GM23338 (cell line): ENCODE data around the gene PAM16. TPM values are rescaled to one million over a fixed set of nuclear protein-coding genes. Genes with fewer than 3 reads are reported as not detected.

Source experiments
- ATAC-seq: fragments of 200-7000 bp; cut with Tn5 transposase; 3 replicates; pipeline ENCODE4 v1.9.1; 2020
- DNase-seq: peaks from one replicate; pipeline ENCODE4 v3.0.0-alpha.2; 2015; ENCODE audit warnings: low spot score
- H2AFZ ChIP-seq: fragments of 200-600 bp; sonication (generic); 2 replicates; pipeline ENCODE4 v1.8.0; 2016; ENCODE audit warnings: antibody characterized with exemption, mild to moderate bottlenecking, moderate library complexity
- H3F3A ChIP-seq: fragments of 200-600 bp; sonication (generic); replicated peaks from 2 replicates; pipeline ENCODE4 v1.8.0; 2017; ENCODE audit warnings: antibody characterized with exemption, mixed run types, low read depth
- H3K27ac ChIP-seq: fragments of 200-600 bp; sonication (generic); 2 replicates; pipeline ENCODE4 v1.6.1; 2016; ENCODE audit warnings: low read depth
- H3K27me3 ChIP-seq: fragments of 200-600 bp; sonication (generic); 2 replicates; pipeline ENCODE4 v1.8.0; 2016; ENCODE audit warnings: mild to moderate bottlenecking, mixed run types, moderate library complexity; ENCODE audit not compliant: insufficient read depth
- H3K36me3 ChIP-seq: fragments of 200-600 bp; sonication (generic); 2 replicates; pipeline ENCODE4 v1.8.0; 2016; ENCODE audit warnings: mild to moderate bottlenecking; ENCODE audit not compliant: insufficient read depth
- H3K4me1 ChIP-seq: fragments of 200-600 bp; sonication (generic); 2 replicates; pipeline ENCODE4 v1.8.0; 2016; ENCODE audit warnings: mild to moderate bottlenecking, moderate library complexity; ENCODE audit not compliant: insufficient read depth
- H3K4me2 ChIP-seq: fragments of 200-600 bp; sonication (generic); 2 replicates; pipeline ENCODE4 v1.7.1; 2017; ENCODE audit warnings: mixed run types
- H3K4me3 ChIP-seq: fragments of 200-600 bp; sonication (generic); 2 replicates; pipeline ENCODE4 v1.6.1; 2016; ENCODE audit warnings: mixed run types
- H3K79me2 ChIP-seq: fragments of 200-600 bp; sonication (generic); replicated peaks from 2 replicates; pipeline ENCODE4 v1.8.0; 2017; ENCODE audit warnings: mild to moderate bottlenecking; ENCODE audit not compliant: insufficient read depth
- H3K9me2 ChIP-seq: fragments of 200-600 bp; sonication (generic); 2 replicates; pipeline ENCODE4 v1.8.0; 2017; ENCODE audit not compliant: insufficient read depth
- H4K20me1 ChIP-seq: fragments of 200-600 bp; sonication (generic); replicated peaks from 2 replicates; pipeline ENCODE4 v1.8.0; 2017; ENCODE audit warnings: mild to moderate bottlenecking; ENCODE audit not compliant: insufficient read depth
- H3K27ac Mint-ChIP-seq: 2 replicates; pipeline ENCODE4 v1.8.0; 2020; ENCODE audit warnings: inconsistent platforms, mild to moderate bottlenecking, moderate library complexity, mixed read lengths
- H3K27me3 Mint-ChIP-seq: 3 replicates; pipeline ENCODE4 v1.8.0; 2022; ENCODE audit warnings: low read depth, mild to moderate bottlenecking, moderate library complexity, mixed read lengths, inconsistent platforms; ENCODE audit not compliant: insufficient read depth, poor library complexity
- H3K36me3 Mint-ChIP-seq: 3 replicates; pipeline ENCODE4 v1.8.0; 2021; ENCODE audit warnings: low read depth, mild to moderate bottlenecking, inconsistent platforms, moderate library complexity, mixed read lengths
- H3K4me1 Mint-ChIP-seq: 3 replicates; pipeline ENCODE4 v1.8.0; 2020; ENCODE audit warnings: mild to moderate bottlenecking, inconsistent platforms, mixed read lengths
- H3K4me3 Mint-ChIP-seq: 3 replicates; pipeline ENCODE4 v1.8.0; 2021; ENCODE audit warnings: moderate library complexity, mild to moderate bottlenecking, inconsistent platforms, mixed read lengths
- H3K9me3 Mint-ChIP-seq: 3 replicates; pipeline ENCODE4 v1.8.0; 2020; ENCODE audit warnings: moderate library complexity, mild to moderate bottlenecking, inconsistent platforms, mixed read lengths
- CREB1 ChIP-seq: fragments of 250-450 bp; sonication (Bioruptor Pico); IDR thresholded peaks from 2 replicates; pipeline ENCODE4 v1.5.0; 2020; ENCODE audit warnings: low read depth, mild to moderate bottlenecking, moderate library complexity
- CTCF ChIP-seq, 2 experiments: fragments of 200-600 bp in 1 of 2; sonication (generic) in 1 of 2; conservative IDR thresholded peaks; 2 replicates each; pipeline versions ENCODE4 v1.5.1 to v1.6.1; 2016 to 2017; ENCODE audit warnings: antibody characterized with exemption in 2 of 2, low read depth in 2 of 2, mild to moderate bottlenecking in 2 of 2, moderate library complexity in 1 of 2
- ETS1 ChIP-seq: IDR thresholded peaks from 2 replicates; pipeline ENCODE4 v1.6.1; 2016; ENCODE audit warnings: antibody characterized with exemption
- EZH2 ChIP-seq: fragments of 200-600 bp; sonication (generic); IDR thresholded peaks from one replicate; pipeline ENCODE4 v1.8.0; 2017; ENCODE audit warnings: antibody characterized with exemption, mild to moderate bottlenecking, low read depth; ENCODE audit not compliant: unreplicated experiment
- EZH2phosphoT487 ChIP-seq: fragments of 200-600 bp; sonication (generic); IDR thresholded peaks from one replicate; pipeline ENCODE4 v1.8.1; 2018; ENCODE audit warnings: antibody characterized with exemption; ENCODE audit not compliant: unreplicated experiment
- JUNB ChIP-seq: IDR thresholded peaks from one replicate; pipeline ENCODE4 v1.6.1; 2016; ENCODE audit warnings: antibody characterized with exemption; ENCODE audit not compliant: unreplicated experiment
- NANOG ChIP-seq: IDR thresholded peaks from 2 replicates; pipeline ENCODE4 v1.6.1; 2016; ENCODE audit warnings: antibody characterized with exemption, borderline replicate concordance
- POLR2AphosphoS5 ChIP-seq: IDR thresholded peaks from 2 replicates; pipeline ENCODE4 v1.6.1; 2016; ENCODE audit warnings: antibody characterized with exemption, low read depth
- REST ChIP-seq: IDR thresholded peaks from one replicate; pipeline ENCODE4 v1.6.1; 2018; ENCODE audit warnings: antibody characterized with exemption; ENCODE audit not compliant: unreplicated experiment
- STAT1 ChIP-seq: IDR thresholded peaks from one replicate; pipeline ENCODE4 v1.6.1; 2016; ENCODE audit warnings: antibody characterized with exemption; ENCODE audit not compliant: unreplicated experiment
- ZNF462 ChIP-seq: fragments of 250-450 bp; sonication (Bioruptor Pico); IDR thresholded peaks from 2 replicates; pipeline ENCODE4 v1.5.0; 2020; ENCODE audit warnings: mild to moderate bottlenecking, moderate library complexity
- polyA plus RNA-seq: library from polyadenylated mRNA; unstranded; fragments of >200 nt; fragmentation: Nextera tagmentation; extraction: Ambion mirVana; gene quantifications from 2 replicates; pipeline ENCODE4 v1.2.1, GENCODE V29; 2016
- total RNA-seq: library from RNA; depleted of rRNA; stranded (reverse); fragments of >200 nt; shearing (Covaris generic); gene quantifications from 2 replicates; pipeline ENCODE4 v1.2.3, GENCODE V29; 2014

Gene PAM16
- total and polyA plus RNA-seq, 2 experiments from 2014 or later = 84.1 to 283 TPM

- H3K4me1 ChIP-seq = peaks cover 51% of the 10 kb centered on the region
- TF ChIP-seq EZH2phosphoT487 (no peak), ETS1 (no peak), POLR2AphosphoS5 (no peak), REST (no peak), JUNB (no peak), STAT1 (no peak), EZH2 (no peak), CREB1 (CRISPR knock-in tag) (no peak), NANOG (no peak), ZNF462 (no peak), CTCF (conservative IDR thresholded peaks at IDR 0.05; ENCODE audit: low read depth in 2 of 2) (no peak)
- H3K4me2 ChIP-seq = peak overlapping the region; percentile 94
- H3K27ac Mint-ChIP-seq = no peak overlapping the region
- H3F3A ChIP-seq = peaks cover 22% of the 10 kb centered on the region; the same call in 1 of the 2 replicates
- H3K9me2 ChIP-seq = no peaks in the 10 kb centered on the region
- H3K27ac ChIP-seq = no peak overlapping the region
- no peak overlapping the region for H2AFZ ChIP-seq
- H3K36me3 Mint-ChIP-seq = peaks cover 3% of the 10 kb centered on the region; the same call in 1 of the 3 replicates
- H3K27me3 ChIP-seq = peaks cover 3% of the 10 kb centered on the region; the same call in 1 of the 2 replicates
- no peaks in the 10 kb centered on the region for H3K36me3 ChIP-seq
- peaks cover 29% of the 10 kb centered on the region for H3K27me3 Mint-ChIP-seq
- peaks cover 15% of the 10 kb centered on the region for H3K79me2 ChIP-seq
- peak overlapping the region; percentile 73 for H3K4me3 ChIP-seq
- ATAC-seq = peak; percentile 7
- no peaks in the 10 kb centered on the region for H4K20me1 ChIP-seq
- H3K4me1 Mint-ChIP-seq = peaks cover 35% of the 10 kb centered on the region
- H3K9me3 Mint-ChIP-seq = no peaks in the 10 kb centered on the region
- H3K4me3 Mint-ChIP-seq = peak overlapping the region; percentile 84
- DNase-seq = no peak
These were observed 21.6 kb upstream of the PAM16 start for GRCh38 chr16:4372578-4373355.
